ENCODE measurements around the gene ITPR1. TPM values are rescaled to one million over a fixed set of nuclear protein-coding genes. Genes with fewer than 3 reads are reported as not detected.

ITPR1 gene
- total RNA-seq, 2 donors from 2014 or later = 5.9 TPM

- H3K4me3 Mint-ChIP-seq = no peak overlapping the region
- 91 to 98% methylated on average over 5 of the region's 5 CpGs for WGBS, 2 experiments (ENCODE audit: insufficient coverage in 1 of 2, insufficient read length in 1 of 2)
- DNase-seq = no peak
- no peak for TF ChIP-seq CTCF (conservative IDR thresholded peaks at IDR 0.05)
- H3K4me1 ChIP-seq (ENCODE audit: control insufficient read depth, insufficient read depth, low read length) = no peaks in the 10 kb centered on the region
- peaks cover 5% of the 10 kb centered on the region for H3K36me3 Mint-ChIP-seq (ENCODE audit: low read depth)
- H3K27me3 Mint-ChIP-seq (ENCODE audit: insufficient read depth) = peaks cover 4% of the 10 kb centered on the region
- H3K9ac ChIP-seq (ENCODE audit: extremely low read depth, low read length, poor library complexity, severe bottlenecking) = no peak overlapping the region
- H3K4me3 ChIP-seq (ENCODE audit: low read length) = no peak overlapping the region
- no peak overlapping the region for H3K27ac Mint-ChIP-seq
- H3K4me1 Mint-ChIP-seq = no peaks in the 10 kb centered on the region
- peaks cover 12% of the 10 kb centered on the region for H3K9me3 Mint-ChIP-seq
- H3K36me3 ChIP-seq (ENCODE audit: control insufficient read depth, insufficient read depth, low read length) = no peaks in the 10 kb centered on the region
- no peak overlapping the region for H3K27ac ChIP-seq (ENCODE audit: low read depth, low read length)
- peaks cover 11% of the 10 kb centered on the region for H3K9me3 ChIP-seq (ENCODE audit: control insufficient read depth, low read length)
- no peaks in the 10 kb centered on the region for H3K27me3 ChIP-seq (ENCODE audit: control insufficient read depth, insufficient read depth, low read length, poor library complexity, severe bottlenecking)
Measured at GRCh38 chr3:4793311-4793710, 300.2 kb downstream of the ITPR1 start.

- Histone ChIP-seq H3K9ac (ENCODE audit: extremely low read depth, low read length, poor library complexity, severe bottlenecking) (no peak overlapping the region), H3K4me1 (ENCODE audit: control insufficient read depth, insufficient read depth, low read length) (no peaks in the 10 kb centered on the region), H3K36me3 (ENCODE audit: control insufficient read depth, insufficient read depth, low read length) (no peaks in the 10 kb centered on the region), H3K27me3 (ENCODE audit: control insufficient read depth, insufficient read depth, low read length, poor library complexity, severe bottlenecking) (peaks cover 5% of the 10 kb centered on the region), H3K9me3 (ENCODE audit: control insufficient read depth, low read length) (peaks cover 11% of the 10 kb centered on the region), H3K4me3 (ENCODE audit: low read length) (no peak overlapping the region), H3K27ac (ENCODE audit: low read depth, low read length) (no peak overlapping the region)
- H3K4me1 Mint-ChIP-seq = no peaks in the 10 kb centered on the region
- peaks cover 12% of the 10 kb centered on the region for H3K9me3 Mint-ChIP-seq
- no peak for TF ChIP-seq CTCF (conservative IDR thresholded peaks at IDR 0.05)
- peaks cover 3% of the 10 kb centered on the region for H3K27me3 Mint-ChIP-seq (ENCODE audit: insufficient read depth)
- H3K36me3 Mint-ChIP-seq (ENCODE audit: low read depth) = peaks cover 5% of the 10 kb centered on the region
- WGBS, 2 experiments (ENCODE audit: insufficient coverage in 1 of 2, insufficient read length in 1 of 2) = 95 to 97% methylated on average over 4 to 7 of the region's 7 CpGs
- no peak overlapping the region for H3K27ac Mint-ChIP-seq
- H3K4me3 Mint-ChIP-seq = no peak overlapping the region
- DNase-seq = no peak
Measured at GRCh38 chr3:4794331-4794730, 301.2 kb downstream of the ITPR1 start.

GRCh38 chr3:4794798-4795197 is 301.6 kb downstream of the ITPR1 start:
- Histone ChIP-seq H3K27ac (ENCODE audit: low read depth, low read length) (no peak overlapping the region), H3K27me3 (ENCODE audit: control insufficient read depth, insufficient read depth, low read length, poor library complexity, severe bottlenecking) (peaks cover 5% of the 10 kb centered on the region), H3K9ac (ENCODE audit: extremely low read depth, low read length, poor library complexity, severe bottlenecking) (no peak overlapping the region), H3K4me1 (ENCODE audit: control insufficient read depth, insufficient read depth, low read length) (no peaks in the 10 kb centered on the region), H3K9me3 (ENCODE audit: control insufficient read depth, low read length) (peaks cover 11% of the 10 kb centered on the region), H3K4me3 (ENCODE audit: low read length) (no peak overlapping the region), H3K36me3 (ENCODE audit: control insufficient read depth, insufficient read depth, low read length) (no peaks in the 10 kb centered on the region)
- WGBS, 2 experiments (ENCODE audit: insufficient coverage in 1 of 2, insufficient read length in 1 of 2) = 95 to 97% methylated on average over 13 of the region's 13 CpGs
- Mint-ChIP-seq H3K4me1 (no peaks in the 10 kb centered on the region), H3K36me3 (ENCODE audit: low read depth) (peaks cover 5% of the 10 kb centered on the region), H3K27ac (no peak overlapping the region), H3K27me3 (ENCODE audit: insufficient read depth) (peaks cover 4% of the 10 kb centered on the region), H3K4me3 (no peak overlapping the region), H3K9me3 (peaks cover 12% of the 10 kb centered on the region)
- DNase-seq = no peak
- no peak for TF ChIP-seq CTCF (conservative IDR thresholded peaks at IDR 0.05)
